Heart right ventricle (tissue), 16 donors: ENCODE results near the gene NUDCD2. TPM values are rescaled to one million over a fixed set of nuclear protein-coding genes. Genes with fewer than 3 reads are reported as not detected.

ENCODE experiments used
- ATAC-seq, 8 donors: fragments of 200-7000 bp; cut with Tn5 transposase; one replicate each; pipeline ENCODE4 v1.9.1; 2020; ENCODE audit warnings: mild to moderate bottlenecking in 8 of 8, moderate library complexity in 8 of 8, moderate number of reproducible peaks in 1 of 8
- DNase-seq, 2 donors: peaks; one replicate each; pipeline ENCODE4 v3.0.0-alpha.2; 2020
- H3K27ac ChIP-seq, 10 donors: fragments of 200-600 bp; sonication (generic) in 2 of 10; one replicate each; pipeline versions ENCODE4 v1.5.0 to v1.8.0; 2020 to 2022; ENCODE audit warnings: mild to moderate bottlenecking in 3 of 10
- H3K27me3 ChIP-seq, 7 donors: fragments of 200-600 bp; one replicate each; pipeline ENCODE4 v1.8.0; 2021 to 2022; ENCODE audit warnings: mild to moderate bottlenecking in 2 of 7
- H3K36me3 ChIP-seq, 9 donors: fragments of 200-600 bp; sonication (generic) in 1 of 9; one replicate each; pipeline versions ENCODE4 v1.5.0 to v1.8.0; 2020 to 2022; ENCODE audit warnings: mild to moderate bottlenecking in 2 of 9
- H3K4me1 ChIP-seq, 9 donors: fragments of 200-600 bp; sonication (generic) in 1 of 9; one replicate each; pipeline versions ENCODE4 v1.5.0 to v1.8.0; 2020 to 2022; ENCODE audit warnings: mild to moderate bottlenecking in 4 of 9
- H3K4me3 ChIP-seq, 10 donors: fragments of 200-600 bp; sonication (generic) in 2 of 10; one replicate each; pipeline versions ENCODE4 v1.5.0 to v1.8.0; 2020 to 2022; ENCODE audit warnings: mild to moderate bottlenecking in 7 of 10, moderate library complexity in 2 of 10
- H3K9me3 ChIP-seq, 11 donors: fragments of 200-600 bp in 10 of 11; sonication (generic) in 2 of 11; one replicate each; pipeline versions ENCODE4 v1.5.0 to v1.8.0; 2013 to 2022; ENCODE audit warnings: mild to moderate bottlenecking in 2 of 11, control low read depth in 1 of 11, moderate library complexity in 1 of 11
- WGBS, 2 donors: extraction: QIAGEN DNeasy Blood & Tissue Kit; methylation state at CpG; one replicate each; pipeline ENCODE4 v1.1.7; 2013; ENCODE audit warnings: inconsistent platforms in 1 of 2; 5-methylcytosine and 5-hydroxymethylcytosine counted together
- intact Hi-C, 10 donors: fragments of 100-400 bp; cut with DNase I; formaldehyde crosslinking; loops; one replicate each; pipeline versions ENCODE4 v1.11.1 to v1.14.2; 2022
- polyA plus RNA-seq, 2 donors: library from polyadenylated mRNA; stranded (reverse); fragments of 200-250 nt; gene quantifications; one replicate each; pipeline ENCODE4 v1.2.3, GENCODE V29; 2013
- total RNA-seq, 10 donors: library from RNA; stranded (reverse); fragmentation: NEBNext Ultra II Directional in 3 of 10; extraction: Animal tissue kit (Norgen Biotek cat#: 25700) in 3 of 10; gene quantifications; one replicate each; pipeline versions ENCODE4 v1.2.1 to v1.2.4, GENCODE V29; 2021 to 2023
- TF ChIP-seq, protein P1 (sequence below), 9 donors: fragments of 200-600 bp; sonication (generic) in 2 of 9; IDR thresholded peaks; one replicate each; pipeline versions ENCODE4 v1.5.0 to v1.8.0; 2021 to 2022; ENCODE audit warnings: antibody characterized with exemption in 9 of 9, mild to moderate bottlenecking in 5 of 9, moderate library complexity in 1 of 9
- donor health status: Arrhythmogenic right ventricular cardiomyopathy.
- donor health status: ischemic (EF 13 %, LVEDD 7.1; RV severe dilation, severe dysfunction).
- donor health status: healthy with polysubstance abuse.
- donor health status: DM: no; HTN: yes; CAD: no.
- donor health status: DM: no; HTN: no; CAD: no.
- donor health status: ischemic (EF 25% LVEDD 6.9; RV normal size, moderate dysfunction).
- donor health status: ischemic (EF 25% LVEDD 5.7; RV mildly dilated, moderate dysfunction).
- donor health status: healthy.
- donor health status: DM: yes; HTN: yes; CAD: no.
- donor health status: Ischemic cardiomyopathy.
- donor health status: ischemic (EF 35%, LVEDD 5.7; RV mildly dilated, moderate dysfunction).
- donor health status: nonischemic (EF 11% LVEDD 7.7; RV severe dilation, severe dysfunction).
- donor health status: DM: yes; HTN: yes; CAD: no.
- donor health status: PGD.
- donor health status: ischemic (EF 29% LVEDD 5.4; RV normal size, mild dysfunction).
- donor health status: nonischemic (EF 23%, LVEDD 6.1; RV moderate dilation, normal function).

NUDCD2 gene
- total and polyA plus RNA-seq, 12 donors = 4.0 to 17.1 (median 12.1) TPM

DNA sequence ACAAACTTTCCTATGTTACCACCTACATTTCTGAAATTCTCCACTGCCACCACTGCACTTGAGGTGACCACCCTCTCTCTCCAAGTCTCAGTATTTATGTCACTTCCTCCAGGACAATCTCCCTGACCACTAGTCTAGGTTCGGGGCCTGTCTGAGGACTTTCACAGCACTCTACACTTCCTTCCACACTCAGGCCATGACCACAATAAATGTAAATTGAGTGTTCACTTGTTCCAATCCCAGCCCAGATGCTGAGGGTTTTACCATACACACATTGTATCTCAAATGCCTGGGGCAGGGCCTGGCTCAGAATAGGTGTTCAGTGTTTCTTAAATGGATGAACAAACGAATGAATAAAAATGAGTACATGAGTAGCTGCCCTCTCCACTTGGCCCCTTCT lies 49.4 kb downstream of the NUDCD2 start:
- DNase-seq = no peak
- WGBS, 2 donors = 68 to 78% methylated on average over 2 of the region's 2 CpGs
- Histone ChIP-seq H3K4me1 (peaks cover 0 to 21% (median 3%) of the 10 kb centered on the region in 9 donors), H3K27ac (no peak overlapping the region), H3K36me3 (no peaks in the 10 kb centered on the region), H3K4me3 (no peak overlapping the region), H3K9me3 (no peaks in the 10 kb centered on the region), H3K27me3 (peaks cover 0 to 18% (median 14%) of the 10 kb centered on the region in 7 donors)
- TF ChIP-seq, protein P1, sequence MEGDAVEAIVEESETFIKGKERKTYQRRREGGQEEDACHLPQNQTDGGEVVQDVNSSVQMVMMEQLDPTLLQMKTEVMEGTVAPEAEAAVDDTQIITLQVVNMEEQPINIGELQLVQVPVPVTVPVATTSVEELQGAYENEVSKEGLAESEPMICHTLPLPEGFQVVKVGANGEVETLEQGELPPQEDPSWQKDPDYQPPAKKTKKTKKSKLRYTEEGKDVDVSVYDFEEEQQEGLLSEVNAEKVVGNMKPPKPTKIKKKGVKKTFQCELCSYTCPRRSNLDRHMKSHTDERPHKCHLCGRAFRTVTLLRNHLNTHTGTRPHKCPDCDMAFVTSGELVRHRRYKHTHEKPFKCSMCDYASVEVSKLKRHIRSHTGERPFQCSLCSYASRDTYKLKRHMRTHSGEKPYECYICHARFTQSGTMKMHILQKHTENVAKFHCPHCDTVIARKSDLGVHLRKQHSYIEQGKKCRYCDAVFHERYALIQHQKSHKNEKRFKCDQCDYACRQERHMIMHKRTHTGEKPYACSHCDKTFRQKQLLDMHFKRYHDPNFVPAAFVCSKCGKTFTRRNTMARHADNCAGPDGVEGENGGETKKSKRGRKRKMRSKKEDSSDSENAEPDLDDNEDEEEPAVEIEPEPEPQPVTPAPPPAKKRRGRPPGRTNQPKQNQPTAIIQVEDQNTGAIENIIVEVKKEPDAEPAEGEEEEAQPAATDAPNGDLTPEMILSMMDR (IDR thresholded peaks at IDR 0.05) = no peak
- no peak for ATAC-seq
- intact Hi-C loops = no loop called here

DNA sequence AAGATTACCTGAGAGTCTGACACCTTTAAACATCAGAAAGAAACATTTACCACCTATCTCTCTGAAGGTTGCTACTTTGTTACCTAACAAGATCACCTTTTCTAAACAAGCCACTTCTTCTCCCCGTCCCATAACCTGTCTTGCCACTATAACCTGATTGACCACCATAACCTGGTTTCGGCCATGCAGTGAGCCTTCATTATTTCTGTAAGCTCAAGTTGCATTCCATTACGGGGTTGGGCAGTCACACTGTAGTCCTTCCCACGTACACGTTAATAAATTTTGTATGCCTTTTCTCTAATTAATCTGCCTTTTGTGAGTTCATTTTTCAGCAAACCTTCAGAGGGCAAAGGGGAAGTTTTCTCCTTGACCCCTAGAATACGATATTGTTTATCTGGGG lies 50.5 kb downstream of the NUDCD2 start:
- TF ChIP-seq, protein P1 (IDR thresholded peaks at IDR 0.05) = no peak
- Histone ChIP-seq H3K27ac (no peak overlapping the region), H3K4me3 (no peak overlapping the region), H3K4me1 (peaks cover 0 to 21% (median 3%) of the 10 kb centered on the region in 9 donors), H3K9me3 (no peaks in the 10 kb centered on the region), H3K36me3 (no peaks in the 10 kb centered on the region), H3K27me3 (peaks cover 0 to 8% (median 4%) of the 10 kb centered on the region in 7 donors)
- ATAC-seq (no peak), DNase-seq (no peak)
- WGBS, 2 donors = 79 to 86% methylated on average over 6 of the region's 6 CpGs
- intact Hi-C loops = loop anchor here in 2 of 10 donors (10.0 kb wide), 1 partner anchor 1865 kb away; the partner anchor contains the start of gene GABRB2 (in 2 of the 2)

DNA sequence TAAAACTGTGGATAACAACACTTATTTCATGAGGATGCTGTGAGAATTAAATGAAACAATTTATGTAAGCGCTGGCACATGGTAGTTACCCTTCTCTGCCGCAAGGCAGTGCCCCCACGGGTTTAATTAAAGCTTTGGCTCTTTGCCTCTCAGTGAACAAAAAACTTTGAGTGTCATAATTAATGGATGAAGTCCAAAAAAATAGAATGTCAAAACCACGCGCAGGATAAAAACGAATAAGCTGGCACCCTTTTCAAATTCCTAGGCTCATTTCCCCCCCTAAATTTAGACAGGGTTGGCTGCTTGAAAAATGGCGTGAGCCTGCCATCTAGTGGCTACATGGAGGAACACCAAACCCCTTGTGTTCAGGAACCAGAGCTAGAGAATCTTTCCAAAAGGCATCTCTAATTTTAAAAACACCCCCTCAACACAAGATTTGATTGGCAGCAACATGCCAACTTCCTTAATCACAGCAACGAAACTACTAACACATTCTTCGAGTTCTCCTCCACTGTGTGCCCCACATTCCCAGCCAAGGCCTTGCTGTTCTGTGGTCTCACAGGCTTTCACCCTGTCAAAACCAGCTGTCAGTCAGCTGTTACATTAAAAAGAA lies 51.5 kb downstream of the NUDCD2 start:
- TF ChIP-seq, protein P1 (IDR thresholded peaks at IDR 0.05) = peak; percentile 71 to 93 (median 90)
- Histone ChIP-seq H3K27me3 (peaks cover 0 to 4% (median 0%) of the 10 kb centered on the region in 7 donors), H3K4me1 (peaks cover 0 to 21% (median 3%) of the 10 kb centered on the region in 9 donors), H3K9me3 (no peaks in the 10 kb centered on the region), H3K36me3 (no peaks in the 10 kb centered on the region), H3K27ac (no peak overlapping the region), H3K4me3 (peak overlapping the region in 2 of 10 donors; percentile 13 to 23)
- ATAC-seq (peak; percentile 81 to 96 (median 91)), DNase-seq (peak; percentile 20 to 49)
- intact Hi-C loops = loop anchor here in 2 of 10 donors (10.0 kb wide), 1 partner anchor 1864 kb away; the partner anchor contains the start of gene GABRB2 (in 2 of the 2)
- WGBS, 2 donors = 5 to 7% methylated on average over 9 of the region's 9 CpGs

DNA sequence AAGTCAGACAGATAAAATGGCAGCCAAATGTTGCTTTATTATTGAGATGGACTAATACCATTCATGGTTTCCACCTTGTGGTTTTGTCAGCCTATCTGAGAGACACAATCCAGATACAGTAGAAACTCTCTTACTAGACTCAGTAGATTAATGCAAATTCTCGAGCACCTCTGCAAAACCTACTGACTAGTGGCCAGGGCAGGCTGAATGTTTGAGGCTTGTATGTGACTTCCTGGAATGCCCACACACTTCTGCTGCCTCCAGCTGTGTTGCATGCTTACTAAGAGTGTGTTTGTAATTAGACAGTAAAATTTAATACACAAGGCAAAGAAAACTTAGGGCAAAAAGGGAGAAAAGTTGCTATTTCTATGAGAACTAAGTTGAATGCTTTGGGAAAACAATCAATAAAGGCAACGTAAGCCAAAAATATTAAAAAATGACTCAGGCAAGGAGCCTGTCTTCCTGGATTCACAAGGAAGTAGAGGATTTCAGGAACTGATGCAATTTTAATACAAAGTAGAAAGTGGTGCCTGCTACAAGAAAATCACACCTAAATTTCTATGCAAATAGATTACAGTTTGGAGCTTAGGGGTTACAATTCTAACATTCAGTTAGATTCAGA lies 52.8 kb downstream of the NUDCD2 start:
- Histone ChIP-seq H3K27me3 (no peaks in the 10 kb centered on the region), H3K27ac (no peak overlapping the region), H3K4me1 (peaks cover 0 to 21% (median 3%) of the 10 kb centered on the region in 9 donors), H3K9me3 (no peaks in the 10 kb centered on the region), H3K36me3 (no peaks in the 10 kb centered on the region), H3K4me3 (no peak overlapping the region)
- intact Hi-C loops = loop anchor here in 2 of 10 donors (10.0 kb wide), 1 partner anchor 1862 kb away; the partner anchor contains the start of gene GABRB2 (in 2 of the 2)
- 35% methylated on average over 2 of the region's 2 CpGs for WGBS, 2 donors
- ATAC-seq = no peak
- TF ChIP-seq, protein P1 (IDR thresholded peaks at IDR 0.05) = no peak
- no peak for DNase-seq
